Lung (tissue), 12 donors: ENCODE results near the gene ITIH2. TPM values are rescaled to one million over a fixed set of nuclear protein-coding genes. Genes with fewer than 3 reads are reported as not detected.
A peak's percentile ranks its signal among the peaks of the same experiment; 100 is the strongest.
"Not testable (repeated sequence)": the region's sequence is repeated elsewhere in the genome, so short reads cannot be mapped to it uniquely, and the experiment has no call there.

ENCODE experiments used
- ATAC-seq: fragments of 200-7000 bp; cut with Tn5 transposase; one replicate; pipeline ENCODE4 v1.9.1; 2020; ENCODE audit warnings: moderate number of reproducible peaks; ENCODE audit not compliant: insufficient read depth, low FRiP score
- DNase-seq, 3 donors: peaks; one replicate each; pipeline ENCODE4 v3.0.0-alpha.2; 2013 to 2017
- H3K27ac ChIP-seq, 2 donors: one replicate each; pipeline ENCODE4 v1.5.1; 2013; ENCODE audit warnings: mild to moderate bottlenecking in 2 of 2, moderate library complexity in 2 of 2, control low read depth in 1 of 2, inconsistent platforms in 1 of 2, low read depth in 1 of 2, low read length in 1 of 2
- H3K27me3 ChIP-seq, 3 donors: one replicate each; pipeline ENCODE4 v1.5.1; 2013; ENCODE audit warnings: low read length in 2 of 3; ENCODE audit not compliant: control insufficient read depth in 3 of 3, insufficient read depth in 3 of 3
- H3K36me3 ChIP-seq, 4 donors: one replicate each; pipeline ENCODE4 v1.5.1; 2013; ENCODE audit warnings: low read length in 4 of 4, mild to moderate bottlenecking in 1 of 4, moderate library complexity in 1 of 4; ENCODE audit not compliant: control insufficient read depth in 4 of 4, insufficient read depth in 4 of 4
- H3K4me1 ChIP-seq, 5 donors: one replicate each; pipeline ENCODE4 v1.5.1; 2013; ENCODE audit warnings: low read length in 5 of 5, mild to moderate bottlenecking in 2 of 5, moderate library complexity in 1 of 5; ENCODE audit not compliant: control insufficient read depth in 5 of 5, insufficient read depth in 5 of 5
- H3K4me3 ChIP-seq: one replicate; pipeline ENCODE4 v1.5.1; 2013; ENCODE audit warnings: mild to moderate bottlenecking, control low read depth, moderate library complexity
- H3K9ac ChIP-seq, 2 donors: one replicate each; pipeline ENCODE4 v1.5.1; 2013; ENCODE audit warnings: low read length in 2 of 2, control low read depth in 1 of 2; ENCODE audit not compliant: insufficient read depth in 1 of 2
- H3K9me3 ChIP-seq, 4 donors: one replicate each; pipeline ENCODE4 v1.5.1; 2013; ENCODE audit warnings: low read length in 3 of 4, mild to moderate bottlenecking in 1 of 4, moderate library complexity in 1 of 4; ENCODE audit not compliant: control insufficient read depth in 4 of 4, insufficient read depth in 3 of 4
- WGBS, 2 donors: extraction: QIAGEN DNeasy Blood & Tissue Kit; methylation state at CpG; one replicate each; pipeline ENCODE4 v1.1.7; 2013; 5-methylcytosine and 5-hydroxymethylcytosine counted together
- polyA plus RNA-seq, 2 donors: library from polyadenylated mRNA; stranded (reverse); fragments of 200-250 nt; gene quantifications; one replicate each; pipeline ENCODE4 v1.2.1, GENCODE V29; 2013
- total RNA-seq, 2 donors: library from RNA; depleted of rRNA in 1 of 2; stranded (reverse); fragments of >200 nt in 1 of 2; gene quantifications; one replicate each; pipeline ENCODE4 v1.2.1, GENCODE V29; 2014 to 2021
- TF ChIP-seq, protein P1 (sequence below): IDR thresholded peaks from 2 replicates; pipeline ENCODE4 v1.5.1; 2012; ENCODE audit warnings: mild to moderate bottlenecking; ENCODE audit errors: control extremely low read depth, extremely low read depth
- donor health status: control.
- donor health status: control.
- donor health status: Bipolar disorder and iron deficiency.
- donor health status: healthy.
- donor health status: DM: yes; HTN: yes; CAD: no.

ITIH2 gene
- total and polyA plus RNA-seq, 4 donors, result 0.08 to 4.9 (median 0.95) TPM; not detected in 1

GRCh38 chr10:7672341-7673134 is 30.6 kb upstream of the ITIH2 start:
- Histone ChIP-seq H3K9ac (no peak overlapping the region), H3K9me3 (peaks cover 0 to 2% (median 0%) of the 10 kb centered on the region in 4 donors), H3K4me1 (peaks cover 0 to 2% (median 0%) of the 10 kb centered on the region in 5 donors), H3K36me3 (no peaks in the 10 kb centered on the region), H3K4me3 (no peak overlapping the region), H3K27ac (no peak overlapping the region), H3K27me3 (peaks cover 0 to 43% (median 10%) of the 10 kb centered on the region in 3 donors)
- TF ChIP-seq, protein P1, sequence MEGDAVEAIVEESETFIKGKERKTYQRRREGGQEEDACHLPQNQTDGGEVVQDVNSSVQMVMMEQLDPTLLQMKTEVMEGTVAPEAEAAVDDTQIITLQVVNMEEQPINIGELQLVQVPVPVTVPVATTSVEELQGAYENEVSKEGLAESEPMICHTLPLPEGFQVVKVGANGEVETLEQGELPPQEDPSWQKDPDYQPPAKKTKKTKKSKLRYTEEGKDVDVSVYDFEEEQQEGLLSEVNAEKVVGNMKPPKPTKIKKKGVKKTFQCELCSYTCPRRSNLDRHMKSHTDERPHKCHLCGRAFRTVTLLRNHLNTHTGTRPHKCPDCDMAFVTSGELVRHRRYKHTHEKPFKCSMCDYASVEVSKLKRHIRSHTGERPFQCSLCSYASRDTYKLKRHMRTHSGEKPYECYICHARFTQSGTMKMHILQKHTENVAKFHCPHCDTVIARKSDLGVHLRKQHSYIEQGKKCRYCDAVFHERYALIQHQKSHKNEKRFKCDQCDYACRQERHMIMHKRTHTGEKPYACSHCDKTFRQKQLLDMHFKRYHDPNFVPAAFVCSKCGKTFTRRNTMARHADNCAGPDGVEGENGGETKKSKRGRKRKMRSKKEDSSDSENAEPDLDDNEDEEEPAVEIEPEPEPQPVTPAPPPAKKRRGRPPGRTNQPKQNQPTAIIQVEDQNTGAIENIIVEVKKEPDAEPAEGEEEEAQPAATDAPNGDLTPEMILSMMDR, result no peak
- no peak for ATAC-seq
- 84 to 95% methylated on average over 23 of the region's 23 CpGs for WGBS, 2 donors
- DNase-seq, result no peak

DNA sequence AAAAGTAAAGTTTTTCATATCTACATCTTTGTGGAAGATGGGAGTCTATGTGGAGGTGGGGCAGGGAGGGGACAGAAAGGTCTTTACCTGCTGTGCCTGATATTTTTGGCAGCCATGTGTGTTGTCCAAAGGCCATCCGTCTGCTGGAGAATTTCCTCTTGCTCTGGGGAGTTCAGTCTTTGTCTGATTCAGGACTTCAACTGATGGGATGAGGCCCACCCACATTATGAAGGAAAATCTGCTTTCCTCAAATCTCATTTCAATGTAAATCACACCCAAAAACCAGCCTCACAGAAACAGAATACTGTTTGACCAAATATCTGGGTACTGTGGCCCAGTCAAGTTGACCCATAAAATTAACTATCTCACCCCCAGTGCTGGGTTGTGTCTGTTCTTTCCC is 23.9 kb upstream of the ITIH2 start:
- Histone ChIP-seq H3K9me3 (peaks cover 0 to 2% (median 0%) of the 10 kb centered on the region in 4 donors), H3K4me1 (no peaks in the 10 kb centered on the region), H3K36me3 (no peaks in the 10 kb centered on the region), H3K9ac (no peak overlapping the region), H3K27me3 (peaks cover 0 to 12% (median 0%) of the 10 kb centered on the region in 3 donors), H3K27ac (no peak overlapping the region), H3K4me3 (no peak overlapping the region)
- TF ChIP-seq, protein P1, result no peak
- WGBS, 2 donors, result 77 to 84% methylated on average over 1 of the region's 1 CpG
- DNase-seq, result no peak
- no peak for ATAC-seq

GRCh38 chr10:7680078-7680477 is 23.0 kb upstream of the ITIH2 start:
- not testable (repeated sequence) for H3K4me1 ChIP-seq, ATAC-seq, DNase-seq, H3K36me3 ChIP-seq, H3K27ac ChIP-seq, H3K9me3 ChIP-seq, H3K9ac ChIP-seq, H3K27me3 ChIP-seq, H3K4me3 ChIP-seq
- 80% methylated on average over 5 of the region's 5 CpGs for WGBS, 2 donors

DNA sequence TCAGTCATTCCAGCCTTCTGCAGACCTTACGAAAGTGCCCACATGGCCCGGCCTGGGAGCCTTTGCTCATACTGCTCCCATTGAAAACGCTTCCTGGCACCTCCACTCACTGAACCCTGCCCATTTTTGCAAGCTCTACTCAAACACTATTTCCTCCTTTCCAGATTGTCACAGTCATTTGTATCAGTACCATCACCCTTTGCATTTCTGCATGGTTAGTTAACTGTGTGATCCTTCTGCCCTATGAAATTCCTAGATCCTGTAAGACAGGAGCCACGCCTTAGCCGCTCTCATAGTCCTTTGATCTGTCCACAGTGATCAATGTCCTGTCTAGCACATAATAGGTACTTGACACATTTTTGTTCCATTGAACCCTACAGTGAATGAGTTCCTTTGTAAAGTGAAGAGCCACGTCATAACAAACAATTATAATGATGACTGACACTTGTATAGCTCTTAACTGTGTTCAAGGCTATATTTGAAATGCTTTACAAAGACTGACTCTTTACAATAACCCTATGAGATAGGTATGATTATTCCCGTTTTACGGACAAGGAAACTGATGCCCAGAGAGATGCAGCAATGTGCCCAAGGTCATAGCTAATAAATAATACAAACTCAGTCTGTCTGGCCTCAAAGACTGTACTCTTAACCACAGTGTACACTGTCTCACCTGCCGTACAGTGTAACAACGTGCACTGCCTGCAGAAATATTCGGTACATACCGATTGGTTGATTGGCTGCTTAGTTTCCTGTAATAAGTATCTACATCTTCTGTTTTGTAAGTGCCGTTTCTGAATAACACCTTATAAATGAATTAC is 16.6 kb upstream of the ITIH2 start:
- no peaks in the 10 kb centered on the region for H3K36me3 ChIP-seq
- TF ChIP-seq, protein P1, result no peak
- H3K4me1 ChIP-seq, result no peaks in the 10 kb centered on the region
- no peak overlapping the region for H3K9ac ChIP-seq
- peaks cover 0 to 2% (median 0%) of the 10 kb centered on the region in 3 donors for H3K27me3 ChIP-seq
- ATAC-seq (peak; percentile 49), DNase-seq (no peak)
- H3K27ac ChIP-seq, result no peak overlapping the region
- 56 to 71% methylated on average over 13 of the region's 13 CpGs for whole genome bisulfite sequencing, 2 donors
- peaks cover 0 to 3% (median 0%) of the 10 kb centered on the region in 4 donors for H3K9me3 ChIP-seq
- no peak overlapping the region for H3K4me3 ChIP-seq
